Cardiac fibroblast (primary cell): ENCODE data around the gene RNASEH2A.
"Not testable (repeated sequence)": the region's sequence is repeated elsewhere in the genome, so short reads cannot be mapped to it uniquely, and the experiment has no call there.

Experiments used
- DNase-seq, 2 donors: peaks; one replicate each; pipeline versions ENCODE4 v3.0.0 to v3.0.0-alpha.2; 2010; ENCODE audit warnings: low read depth in 2 of 2
- H3K4me3 ChIP-seq, 2 donors: replicated peaks in 1 of 2; 1 replicate in 1 of 2; 2 replicates in 1 of 2; pipeline ENCODE4 v1.5.1; 2011; ENCODE audit warnings: low read depth in 2 of 2, low read length in 2 of 2, mild to moderate bottlenecking in 2 of 2, moderate library complexity in 1 of 2
- TF ChIP-seq, protein P1 (sequence below): IDR thresholded peaks from one replicate; pipeline ENCODE4 v1.5.1; 2011; ENCODE audit warnings: low read depth, mild to moderate bottlenecking, low read length, inconsistent platforms

Gene RNASEH2A

DNA sequence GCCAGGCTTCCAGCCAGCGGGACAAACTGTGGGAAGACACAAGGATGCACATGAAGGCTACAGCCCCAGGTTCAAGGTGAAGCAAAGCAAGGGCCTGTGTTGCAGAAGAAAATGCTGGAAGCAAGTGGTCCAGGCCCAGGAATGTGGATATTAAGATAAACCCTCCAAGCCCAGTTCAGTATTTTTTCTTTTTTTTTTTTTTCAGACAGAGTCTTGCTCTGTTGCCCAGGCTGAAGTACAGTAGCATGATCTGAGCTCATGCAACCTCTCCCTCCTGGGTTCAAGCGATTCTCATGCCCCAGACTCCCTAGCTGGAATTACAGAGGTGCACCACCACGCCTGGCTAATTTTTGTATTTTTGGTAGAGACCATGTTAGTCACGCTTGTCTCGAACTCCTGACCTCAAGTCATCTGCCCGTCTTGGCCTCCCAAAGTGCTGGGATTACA is 9.2 kb upstream of the RNASEH2A start:
- H3K4me3 ChIP-seq: no peak overlapping the region
- DNase-seq: no peak
- TF ChIP-seq, protein P1, sequence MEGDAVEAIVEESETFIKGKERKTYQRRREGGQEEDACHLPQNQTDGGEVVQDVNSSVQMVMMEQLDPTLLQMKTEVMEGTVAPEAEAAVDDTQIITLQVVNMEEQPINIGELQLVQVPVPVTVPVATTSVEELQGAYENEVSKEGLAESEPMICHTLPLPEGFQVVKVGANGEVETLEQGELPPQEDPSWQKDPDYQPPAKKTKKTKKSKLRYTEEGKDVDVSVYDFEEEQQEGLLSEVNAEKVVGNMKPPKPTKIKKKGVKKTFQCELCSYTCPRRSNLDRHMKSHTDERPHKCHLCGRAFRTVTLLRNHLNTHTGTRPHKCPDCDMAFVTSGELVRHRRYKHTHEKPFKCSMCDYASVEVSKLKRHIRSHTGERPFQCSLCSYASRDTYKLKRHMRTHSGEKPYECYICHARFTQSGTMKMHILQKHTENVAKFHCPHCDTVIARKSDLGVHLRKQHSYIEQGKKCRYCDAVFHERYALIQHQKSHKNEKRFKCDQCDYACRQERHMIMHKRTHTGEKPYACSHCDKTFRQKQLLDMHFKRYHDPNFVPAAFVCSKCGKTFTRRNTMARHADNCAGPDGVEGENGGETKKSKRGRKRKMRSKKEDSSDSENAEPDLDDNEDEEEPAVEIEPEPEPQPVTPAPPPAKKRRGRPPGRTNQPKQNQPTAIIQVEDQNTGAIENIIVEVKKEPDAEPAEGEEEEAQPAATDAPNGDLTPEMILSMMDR: no peak

- not testable (repeated sequence) for DNase-seq, H3K4me3 ChIP-seq
These were observed 8.8 kb upstream of the RNASEH2A start for GRCh38 chr19:12797607-12798006.

- no peak overlapping the region for H3K4me3 ChIP-seq
- TF ChIP-seq, protein P1: no peak
- no peak for DNase-seq
These were observed 6.5 kb upstream of the RNASEH2A start for GRCh38 chr19:12799742-12800465.

- DNase-seq: no peak
- H3K4me3 ChIP-seq: peak overlapping the region in 1 of 2 donors; percentile 86
- TF ChIP-seq, protein P1: no peak
These were observed 6.0 kb upstream of the RNASEH2A start for GRCh38 chr19:12800466-12800770.

- peak overlapping the region; percentile 86 to 93 for H3K4me3 ChIP-seq
- TF ChIP-seq, protein P1: no peak
- no peak for DNase-seq
These were observed 5.4 kb upstream of the RNASEH2A start for GRCh38 chr19:12800923-12801465.

GRCh38 chr19:12801466-12802266 is 4.7 kb upstream of the RNASEH2A start, which contains the start of the genes PRDX2 and THSD8:
TSS of gene PRDX2 (minus strand) at chr19:12801800. CDS start at chr19:12801261, 539 bp downstream.
TSS of gene THSD8 (plus strand) at chr19:12802069. CDS start at chr19:12802072, 3 bp downstream.
- TF ChIP-seq, protein P1: no peak
- H3K4me3 ChIP-seq: peak within 1 kb of the TSS; percentile 86 to 93
- DNase-seq: peak; percentile 67 to 85
